Measurements from ENCODE around the gene CHRND.

CHRND gene

DNA sequence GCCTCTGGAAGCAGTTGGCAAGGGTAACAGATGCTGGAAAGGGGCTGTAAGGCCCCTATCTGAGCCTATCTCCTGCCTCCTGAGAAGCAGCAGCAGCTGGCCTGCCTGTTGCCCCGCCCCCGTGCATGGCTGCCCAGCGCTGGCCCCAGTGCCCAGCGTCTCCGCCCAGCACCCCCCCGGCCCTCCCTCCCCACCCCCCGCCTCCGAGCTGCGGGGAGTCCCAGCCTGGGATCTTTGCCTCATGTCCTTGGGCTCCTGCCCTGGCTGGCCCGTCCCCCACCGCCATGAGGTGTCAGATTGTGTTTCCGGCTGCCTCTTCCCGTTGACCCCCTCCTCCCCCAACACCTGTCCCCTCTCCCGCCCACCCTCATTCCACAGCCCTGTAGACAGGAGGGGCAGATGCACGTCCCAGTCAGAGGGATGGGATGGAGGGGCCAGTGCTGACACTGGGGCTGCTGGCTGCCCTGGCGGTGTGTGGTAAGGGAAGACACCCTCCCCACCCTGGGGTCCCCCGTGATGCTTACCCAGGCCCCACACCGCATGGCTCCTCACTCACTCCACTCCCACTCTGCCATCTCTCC, at the start of gene CHRND:
Gene CHRND, plus strand, starts transcription at position 370 of the 581 bp plus-strand sequence. Its CDS starts 56 bp downstream, at position 426.
- no peak for DNase-seq

DNA sequence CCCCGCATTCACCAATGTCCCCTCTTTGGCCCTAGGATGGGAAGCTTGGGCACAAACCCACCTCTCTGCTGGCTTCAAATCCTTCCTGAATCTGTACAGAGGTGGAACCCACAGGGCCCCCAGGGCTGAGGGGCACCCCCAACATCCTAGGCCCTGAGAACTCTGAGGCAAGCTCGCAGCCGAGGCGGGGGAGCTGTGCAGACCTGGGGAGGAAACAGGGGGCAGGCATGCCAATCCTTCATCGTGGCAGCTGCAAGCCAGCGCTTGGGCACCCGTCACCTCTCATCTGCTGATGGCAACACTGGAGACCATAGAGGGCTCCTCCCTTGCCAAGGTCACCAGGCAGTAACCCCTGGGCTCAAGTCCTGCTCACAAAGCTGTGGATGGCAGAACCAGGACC, 49.2 kb upstream of the CHRND start:
- DNase-seq: no peak

DNA sequence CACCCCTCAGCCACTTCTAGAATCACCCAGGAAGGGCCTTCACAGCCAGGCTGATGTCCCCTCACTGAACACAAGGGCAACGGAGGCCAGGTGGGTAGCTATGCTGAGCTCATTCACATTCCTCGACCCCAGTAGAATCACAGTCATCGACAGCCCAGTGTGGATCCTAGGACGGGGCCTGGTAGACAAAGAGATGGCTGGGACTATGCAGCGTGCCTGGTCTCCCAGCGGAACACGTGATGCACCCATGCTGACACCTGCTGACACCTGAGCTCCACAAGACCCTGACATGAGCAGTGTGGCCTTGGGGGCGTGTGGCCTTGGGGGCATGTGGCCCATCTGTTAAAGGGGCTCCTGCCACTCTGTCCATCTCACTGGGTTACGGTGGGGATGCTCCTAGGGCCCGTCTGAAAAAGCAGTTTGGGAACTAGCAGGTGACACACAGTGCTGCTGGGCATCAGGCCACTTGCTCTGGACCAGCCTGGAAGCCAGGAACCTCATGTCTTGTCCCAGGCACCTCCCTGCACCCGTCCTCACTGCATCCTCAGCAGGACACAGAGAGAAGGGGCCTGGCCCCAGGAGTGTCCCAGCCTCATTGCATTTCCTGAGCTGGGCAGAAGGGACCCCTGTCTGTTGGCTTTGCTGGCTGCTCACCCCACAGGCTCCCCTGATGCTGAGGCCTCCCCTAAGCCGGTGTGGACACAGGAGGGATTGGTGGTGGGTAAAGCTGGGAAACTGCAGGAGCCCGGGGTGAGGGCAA, 48.0 kb upstream of the CHRND start:
- DNase-seq: no peak

DNA sequence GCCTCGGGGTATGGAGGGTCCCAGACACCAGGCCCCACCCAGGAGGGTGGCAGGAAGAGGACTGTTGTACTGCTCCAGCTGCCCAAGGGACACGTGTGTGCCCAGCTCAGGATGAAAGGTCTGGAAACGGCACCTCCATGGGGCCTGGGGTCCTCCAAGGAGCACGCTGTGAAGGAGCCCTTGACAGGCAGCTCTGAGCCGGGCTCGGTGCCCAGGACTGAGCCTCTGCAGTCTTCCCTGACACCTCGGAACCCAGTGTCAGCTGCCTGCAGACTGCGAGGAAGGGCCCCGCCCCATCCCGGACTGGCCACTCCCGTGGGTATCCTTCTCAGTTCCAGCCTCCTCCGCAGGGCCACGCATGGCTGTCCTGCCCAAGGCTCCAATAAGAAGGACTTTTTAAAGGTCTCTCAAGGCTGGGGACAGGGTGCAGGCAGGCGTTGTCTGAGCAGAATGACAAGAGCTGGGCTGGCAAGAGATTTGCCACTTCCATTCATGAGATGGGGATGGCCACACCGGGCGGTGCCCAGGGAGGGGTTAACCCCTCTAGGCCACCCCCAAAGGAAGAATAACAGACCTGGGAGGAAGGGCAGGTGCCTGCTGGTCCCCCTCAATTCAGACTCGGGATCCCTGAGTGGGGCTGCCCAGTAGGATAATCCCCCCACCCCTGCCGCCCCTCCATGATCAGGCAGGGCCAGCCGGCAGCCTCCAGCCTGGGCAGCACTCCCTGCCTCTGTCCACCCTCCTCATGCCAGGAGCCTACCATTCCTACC, 47.2 kb upstream of the CHRND start:
- no peak for DNase-seq

DNA sequence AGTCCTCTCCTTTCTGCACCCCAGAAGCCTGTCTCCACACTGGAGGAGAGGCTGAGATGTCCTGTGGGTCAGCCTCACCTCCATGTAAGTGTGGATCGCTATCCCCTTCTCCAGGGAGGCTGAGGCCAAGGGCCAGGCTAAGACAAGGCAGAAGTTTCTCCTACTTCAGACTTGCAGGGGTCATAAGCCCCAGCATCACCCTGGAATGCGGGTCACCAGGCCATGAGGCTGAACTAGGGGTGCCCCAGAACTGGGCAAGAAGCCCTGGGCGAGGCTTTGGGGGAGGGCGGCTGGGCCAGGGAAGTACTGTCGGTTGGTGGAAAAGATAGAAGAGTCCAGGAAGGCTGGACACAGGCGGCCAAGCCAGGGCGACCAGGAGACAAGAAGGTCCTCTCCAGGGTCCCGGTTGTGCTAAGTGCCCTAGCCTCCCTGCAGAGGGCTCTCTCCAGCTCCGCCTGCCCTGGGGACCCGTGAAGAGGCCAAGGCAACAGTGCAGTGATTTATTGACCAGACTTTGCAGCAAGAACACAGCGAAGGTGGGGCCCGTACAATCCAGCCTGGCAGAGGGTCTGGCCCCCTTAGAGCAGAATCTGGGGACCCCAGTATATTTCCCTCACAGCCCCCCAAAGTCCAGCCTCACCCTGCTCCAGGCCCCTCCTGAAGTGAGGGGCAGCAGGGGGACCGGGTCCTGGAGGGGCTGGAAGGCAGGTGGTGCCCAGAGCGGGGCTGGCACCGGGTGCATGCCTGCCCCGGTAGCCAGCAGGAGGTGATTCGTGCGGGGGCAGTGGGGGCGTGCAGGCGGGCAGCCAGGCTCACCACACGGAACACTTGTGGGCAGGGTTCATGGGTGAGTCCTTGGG, 46.4 kb upstream of the CHRND start:
- DNase-seq: no peak

DNA sequence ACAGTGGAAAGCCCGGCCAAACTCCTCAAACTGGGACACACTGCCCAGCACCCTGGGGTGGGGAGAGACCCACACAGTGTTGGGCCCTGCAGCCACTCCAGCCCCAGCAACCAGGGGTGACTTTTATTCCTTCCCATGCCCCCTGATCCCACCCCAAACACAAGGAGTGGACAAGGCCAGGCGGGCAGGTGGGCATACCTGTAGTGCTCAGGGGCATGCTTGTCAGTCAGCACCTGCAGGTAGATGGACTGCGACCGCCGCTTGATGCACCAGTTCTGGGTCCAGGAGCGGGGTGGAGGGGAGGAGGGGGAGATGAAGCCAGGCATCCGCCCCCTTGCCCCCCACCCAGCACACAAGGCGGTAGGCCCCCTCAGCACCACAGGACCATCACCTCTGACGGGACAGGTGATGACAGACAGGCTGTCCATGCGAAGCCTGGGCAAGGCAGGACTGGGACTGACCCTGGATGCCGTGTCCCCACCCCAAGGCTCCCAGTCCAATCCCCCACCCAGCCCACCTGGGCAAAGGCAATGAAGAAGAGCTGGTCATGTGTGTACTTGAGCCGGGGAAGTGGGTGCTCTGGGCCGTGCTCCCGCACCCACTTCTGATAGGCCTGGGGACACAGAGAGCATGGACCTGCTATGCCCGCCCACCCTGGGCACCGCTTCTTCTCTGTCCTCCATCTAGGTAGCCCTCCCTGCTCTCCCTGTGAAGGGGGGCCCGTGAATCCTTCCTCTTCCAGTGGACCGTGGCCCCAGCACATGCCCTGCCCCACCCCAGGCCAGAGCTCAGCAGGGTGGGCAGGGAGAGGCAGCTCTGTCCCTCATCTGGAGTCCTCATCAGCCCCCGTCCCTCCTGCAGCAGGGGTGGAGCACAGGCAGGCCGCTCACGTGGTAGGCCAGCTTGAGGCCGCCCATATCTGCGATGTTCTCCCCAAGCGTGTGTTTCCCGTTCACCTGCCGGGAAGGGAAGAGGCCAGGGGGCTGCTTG, 45.5 kb upstream of the CHRND start:
- DNase-seq: no peak

DNA sequence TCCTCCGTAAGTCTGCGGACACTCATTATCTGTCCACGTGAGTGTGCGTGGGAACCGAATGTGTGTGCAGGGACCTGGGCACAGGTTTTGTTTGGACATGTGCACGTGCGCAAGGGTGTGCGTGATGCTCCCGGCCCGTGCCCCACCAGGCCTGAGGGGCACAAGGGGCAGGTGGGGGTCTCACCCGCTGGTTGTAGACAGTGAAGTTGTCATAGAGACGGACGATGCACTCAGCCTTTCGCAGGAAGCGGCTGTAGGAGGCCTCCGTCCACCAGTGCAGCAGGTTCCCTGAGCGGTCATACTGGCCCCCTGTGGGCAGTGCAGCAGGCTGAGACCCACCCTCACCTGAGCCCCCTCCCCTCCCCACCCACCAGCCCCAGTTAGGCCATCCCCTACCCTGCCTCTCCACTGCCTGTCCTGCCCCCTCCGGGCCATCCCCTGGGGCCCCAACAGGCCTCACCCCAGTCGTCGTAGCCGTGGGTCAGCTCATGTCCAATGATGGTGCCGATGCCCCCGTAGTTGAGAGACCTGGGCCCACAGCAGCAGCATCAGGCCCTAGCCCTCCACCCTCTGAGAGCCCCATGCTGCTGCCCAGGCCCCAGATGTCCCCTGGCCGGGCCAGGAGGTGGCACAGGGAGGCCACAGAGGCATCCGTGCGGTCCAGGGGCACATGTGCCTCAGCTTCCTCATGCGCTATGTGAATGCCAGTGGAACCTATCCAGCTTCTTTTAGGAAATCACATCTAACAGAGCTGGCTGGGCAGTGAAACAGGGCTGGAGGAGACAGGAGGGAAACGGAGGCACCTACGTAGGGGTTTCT, 44.4 kb upstream of the CHRND start:
- no peak for DNase-seq

DNA sequence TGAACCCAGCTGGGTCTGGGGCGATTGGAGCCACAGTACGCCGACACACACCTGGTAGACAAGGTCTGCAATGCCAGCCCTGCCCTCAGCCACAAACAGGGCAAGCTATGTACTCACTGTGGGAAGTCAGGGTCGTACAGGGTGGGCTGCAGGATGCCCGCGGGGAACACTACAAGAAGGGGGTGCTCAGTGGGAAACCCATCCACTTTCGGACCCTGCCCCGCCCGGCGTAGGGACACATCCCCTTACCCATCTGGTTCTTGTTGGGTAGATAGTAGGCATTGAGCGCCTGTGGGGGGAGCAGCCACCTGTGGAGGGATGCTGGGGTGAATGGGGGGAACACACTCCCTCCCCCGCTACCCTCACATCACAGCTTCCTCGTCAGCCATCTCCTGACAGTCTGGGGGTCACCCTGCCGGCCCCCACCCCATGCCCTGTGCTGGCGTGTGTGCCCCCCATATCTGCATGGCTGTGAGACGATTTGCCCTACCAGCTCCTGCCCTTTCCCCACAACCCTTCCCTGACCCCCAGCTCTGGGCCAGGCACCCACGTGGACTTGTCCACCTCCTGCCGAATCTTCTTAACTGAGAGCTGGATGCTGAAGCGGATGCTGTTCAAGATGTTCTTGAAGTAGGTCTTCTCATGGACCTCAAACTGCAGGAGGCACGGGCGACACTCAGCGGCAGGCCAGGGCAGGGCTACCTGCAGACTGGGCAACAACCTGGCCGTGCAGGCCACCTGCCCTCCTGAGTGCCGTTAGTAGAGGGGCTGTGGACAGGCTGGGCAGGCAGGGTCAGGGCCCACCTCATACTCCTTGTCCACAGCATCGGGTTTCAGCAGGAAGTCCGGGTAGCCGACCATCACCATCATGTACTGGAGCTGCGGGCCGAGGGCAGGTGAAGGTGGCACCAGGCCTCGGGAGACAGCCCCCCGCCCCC, 43.4 kb upstream of the CHRND start:
- no peak for DNase-seq

DNA sequence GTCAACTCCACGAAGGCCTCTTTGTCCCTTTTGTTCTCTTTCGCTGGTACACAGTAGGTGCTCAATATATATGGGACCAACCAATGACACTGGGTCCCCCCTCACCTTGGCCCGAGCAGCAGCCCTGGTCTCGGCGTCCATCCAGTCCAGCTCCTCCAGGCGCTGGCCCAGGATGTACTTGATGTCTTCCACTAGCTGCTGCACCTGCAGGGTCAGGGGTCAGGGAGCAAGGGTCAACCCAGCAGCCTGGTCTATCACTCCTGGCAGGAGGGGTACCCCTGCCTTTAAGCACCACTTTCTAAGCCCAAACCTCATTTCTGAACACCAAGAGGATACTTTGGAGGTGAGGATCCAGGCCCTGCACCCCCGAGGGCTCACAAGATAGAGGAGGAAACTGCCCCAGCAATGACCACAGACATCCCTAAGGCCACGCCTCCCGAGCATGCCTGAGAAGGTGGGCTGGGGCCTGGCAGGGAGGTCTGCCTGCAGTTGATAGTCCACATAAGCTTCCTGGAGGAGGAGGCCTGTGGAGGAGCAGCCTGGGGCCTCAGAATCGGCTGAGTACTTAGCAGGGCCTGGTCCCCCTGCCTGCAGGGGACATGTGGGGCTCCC, 42.5 kb upstream of the CHRND start:
- no peak for DNase-seq

DNA sequence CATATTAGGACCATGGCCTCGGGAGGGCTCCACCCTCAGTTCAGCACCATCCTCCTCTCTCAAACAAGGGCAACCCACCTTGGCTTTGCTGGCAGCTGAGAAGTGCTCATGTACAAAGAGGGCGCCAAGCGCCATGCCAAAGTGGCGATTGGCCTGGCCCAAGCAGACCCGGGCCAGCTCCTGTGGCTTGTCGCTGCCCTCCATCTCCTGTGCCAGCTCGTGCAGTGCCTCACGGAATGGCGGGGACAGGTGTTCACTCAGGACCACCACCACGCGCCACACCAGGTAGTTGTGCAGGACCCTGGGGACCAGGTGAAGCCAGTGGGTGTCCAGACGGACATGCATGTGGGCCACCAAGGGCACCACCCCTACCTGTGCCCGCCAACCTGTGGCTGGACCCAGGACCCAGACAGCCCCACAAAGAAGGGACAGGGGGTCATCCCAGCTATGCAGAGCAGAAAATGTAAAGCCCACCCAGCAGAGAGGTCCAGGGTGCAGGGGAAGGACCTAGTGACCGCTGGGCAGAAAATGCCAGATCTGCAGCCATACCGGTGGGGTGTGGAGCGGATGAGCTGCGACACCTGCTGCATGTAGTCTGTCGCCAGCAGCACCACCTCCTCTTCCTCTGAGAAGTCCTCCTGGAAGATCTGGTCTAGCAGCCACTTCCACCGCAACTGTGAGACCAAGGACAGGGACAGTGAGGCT, 41.9 kb upstream of the CHRND start:
- no peak for DNase-seq

DNA sequence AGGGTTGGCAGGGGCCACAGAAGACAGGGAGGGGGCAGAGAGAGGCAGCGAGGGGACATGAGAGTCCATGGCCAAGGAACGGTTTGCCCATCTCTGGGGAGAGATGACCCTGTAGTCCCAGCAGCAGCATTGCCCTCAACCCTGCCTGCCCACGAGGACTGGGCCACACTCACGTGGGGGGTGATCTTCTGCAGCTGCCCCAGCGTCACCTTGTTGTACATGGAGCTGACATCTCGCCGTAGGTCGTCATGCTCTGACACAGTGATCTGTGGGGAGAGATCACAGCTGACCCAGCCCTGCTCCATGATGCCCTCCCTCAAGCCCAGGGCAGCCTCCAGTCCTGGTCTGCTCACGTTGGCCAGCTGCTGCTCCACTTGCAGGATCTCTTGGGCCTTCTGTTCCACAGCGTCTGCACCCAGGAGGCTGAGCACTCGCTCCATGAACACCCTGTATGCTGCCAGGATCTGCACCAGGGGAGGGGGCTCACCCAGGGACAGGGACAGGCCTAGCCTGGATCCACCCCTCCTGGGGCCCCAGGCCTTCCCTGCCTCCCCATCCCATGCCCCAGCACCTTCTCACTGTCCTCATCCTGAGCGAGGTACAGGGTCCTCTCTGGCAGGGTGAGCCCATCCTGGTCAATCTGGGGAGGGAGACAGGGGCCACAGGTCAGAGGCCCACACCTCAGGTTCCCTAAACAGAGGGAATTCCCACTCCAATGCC, 41.2 kb upstream of the CHRND start:
- no peak for DNase-seq

DNA sequence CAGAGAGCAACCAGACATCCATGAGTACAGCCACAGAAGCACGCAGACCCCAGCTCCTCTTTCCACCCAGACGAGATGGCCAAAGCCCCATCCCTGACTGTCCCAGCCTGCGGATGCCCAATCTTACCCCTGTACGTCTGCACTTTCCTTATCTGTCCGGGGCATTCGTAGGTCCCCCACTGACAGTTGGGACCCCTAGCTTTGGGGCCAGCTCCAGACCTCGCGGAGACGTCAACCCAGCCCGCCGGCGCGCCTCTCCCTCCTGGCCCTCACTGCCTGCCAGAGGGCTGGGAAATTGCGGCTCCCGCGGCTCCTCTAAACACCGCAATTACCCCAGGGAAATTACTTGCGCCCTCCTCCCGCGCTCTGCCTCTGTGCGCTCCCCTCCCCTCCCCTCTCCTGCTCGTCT, 40.6 kb upstream of the CHRND start:
- no peak for DNase-seq

DNA sequence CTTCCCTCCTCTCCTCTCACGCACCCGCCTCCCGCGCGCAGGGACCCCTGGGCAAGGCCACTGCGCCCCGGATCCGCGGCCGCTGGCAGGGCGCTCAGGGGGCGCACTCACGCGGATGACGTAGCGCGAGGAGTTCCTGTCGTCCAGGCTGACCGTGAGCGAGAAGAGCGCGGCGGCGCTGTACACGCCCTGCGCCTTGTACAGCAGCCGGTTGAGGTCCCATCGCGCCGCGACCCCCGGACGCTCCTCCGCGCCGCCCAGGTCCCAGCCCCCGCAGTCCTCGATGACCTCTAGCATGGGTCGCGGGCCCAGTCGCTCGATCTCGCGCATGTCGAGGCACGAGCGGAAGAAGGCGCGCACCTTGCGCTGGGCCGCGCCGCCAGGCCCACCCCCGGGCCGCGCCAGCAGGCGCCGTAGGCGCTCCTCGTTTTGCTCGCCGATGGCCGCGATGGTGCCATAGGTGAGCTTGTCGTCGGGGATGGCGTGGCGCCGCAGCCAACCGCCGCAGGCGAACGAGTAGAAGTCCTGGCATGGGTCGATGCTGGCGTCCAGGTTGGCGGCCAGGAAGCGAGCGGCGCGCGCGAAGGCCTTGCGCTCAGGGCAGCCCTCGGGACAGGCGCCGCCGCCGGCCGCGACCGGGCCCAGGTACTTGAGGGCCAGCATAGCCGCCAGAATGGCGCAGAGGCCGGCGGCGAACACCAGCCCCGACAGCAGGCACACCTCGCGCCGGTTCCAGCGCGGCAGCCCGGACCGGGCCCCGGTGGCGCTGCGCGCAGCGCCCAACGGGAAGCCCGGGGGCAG, 40.0 kb upstream of the CHRND start:
- DNase-seq: no peak

DNA sequence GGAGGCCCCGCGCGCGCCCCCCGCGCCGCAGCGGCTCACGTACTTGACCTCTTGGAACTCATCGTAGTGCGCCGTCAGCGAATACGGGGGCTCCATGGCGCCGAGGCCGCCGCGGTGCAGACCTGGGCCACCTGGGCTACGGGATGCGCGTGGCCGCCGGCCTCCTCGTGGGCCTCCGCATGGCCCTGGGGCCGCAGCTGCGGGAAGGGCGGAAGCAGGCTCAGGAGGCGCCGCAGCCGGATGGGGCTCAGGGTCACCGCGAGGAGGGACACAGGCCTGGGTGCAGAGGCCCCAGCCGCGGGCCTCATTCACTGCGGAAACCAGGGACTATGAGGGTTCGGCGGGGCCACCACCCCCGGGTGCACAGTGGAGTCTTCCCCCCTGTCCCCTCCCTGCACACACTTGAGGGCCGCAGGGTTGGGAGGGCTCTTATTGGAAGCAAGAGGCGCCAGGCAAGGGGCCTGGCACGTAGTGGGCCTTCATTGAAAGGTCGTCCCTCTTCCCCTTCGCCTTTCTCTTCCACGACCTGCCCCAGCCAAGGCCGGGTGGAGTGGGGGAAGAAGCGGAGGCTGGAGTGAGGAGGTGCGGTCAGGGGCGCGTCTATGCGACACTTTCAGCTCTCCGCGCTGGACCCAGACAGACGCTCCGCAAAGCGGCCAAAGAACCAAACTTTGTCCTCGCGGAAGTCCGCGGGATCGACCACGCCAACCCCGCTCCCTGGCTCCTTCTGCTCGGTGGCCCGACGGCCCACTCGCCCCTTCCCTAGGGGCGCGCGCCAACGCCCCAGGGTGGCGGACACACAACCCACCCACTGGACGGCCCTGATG, 39.2 kb upstream of the CHRND start:
- no peak for DNase-seq

DNA sequence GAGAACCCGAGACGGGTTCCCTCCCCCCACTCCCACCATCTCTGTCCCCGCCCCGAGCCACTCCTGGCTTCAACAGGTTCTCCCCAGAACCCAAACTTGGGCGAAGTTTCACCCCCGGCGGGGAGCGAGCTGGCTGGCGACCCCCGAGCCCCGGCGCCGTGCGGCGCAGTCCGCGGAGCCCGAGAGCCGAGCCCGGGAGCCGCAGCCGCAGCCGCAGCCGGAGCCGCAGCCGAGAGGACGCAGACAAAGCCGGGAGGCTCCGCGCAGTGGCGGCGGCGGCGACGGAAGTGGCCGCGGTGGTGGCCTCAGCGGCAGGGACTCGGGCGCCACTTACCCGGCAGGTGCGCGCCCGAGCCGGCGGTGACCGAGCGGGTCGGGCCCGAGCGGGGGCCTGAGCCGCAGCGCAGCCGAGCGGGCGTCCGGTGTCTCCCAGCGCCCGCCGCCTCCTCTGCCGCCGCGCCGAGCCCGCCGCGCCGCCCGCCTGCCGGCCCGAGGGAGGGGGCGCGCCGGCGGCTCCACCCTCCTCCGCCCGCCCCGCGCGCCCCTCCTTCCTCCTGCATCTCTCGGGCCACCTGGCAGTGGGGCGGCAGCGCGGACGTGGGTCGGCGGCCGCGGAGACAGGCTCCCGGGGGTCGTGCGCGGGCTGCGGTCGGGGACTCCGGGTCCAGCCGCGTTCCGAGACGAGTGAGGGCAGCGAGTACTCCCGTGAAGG, 38.4 kb upstream of the CHRND start, which contains the start of gene ECEL1:
Gene ECEL1, minus strand, starts transcription at position 450 of the 712 bp plus-strand sequence. CDS start 1,181 bp downstream, outside the sequence.
- peak in 1 of 2 experiments; percentile 17 for DNase-seq
